ENCODE measurements around the gene CAMK4. TPM values are rescaled to one million over a fixed set of nuclear protein-coding genes. Genes with fewer than 3 reads are reported as not detected.
"Not testable (repeated sequence)": the region's sequence is repeated elsewhere in the genome, so short reads cannot be mapped to it uniquely, and the experiment has no call there.

The CAMK4 gene
- polyA plus RNA-seq, 3 donors from 2014 or later, result 0.86 to 4.5 (median 1.8) TPM

GRCh38 chr5:111398013-111398412, 173.8 kb downstream of the CAMK4 start:
- H3K36me3 Mint-ChIP-seq, result no peaks in the 10 kb centered on the region

GRCh38 chr5:111399113-111399512, 174.9 kb downstream of the CAMK4 start:
- peaks cover 0 to 6% (median 0%) of the 10 kb centered on the region in 6 donors for H3K9me3 Mint-ChIP-seq
- no peak for DNase-seq
- no peak overlapping the region for H3K27ac Mint-ChIP-seq
- H3K4me1 Mint-ChIP-seq, result no peaks in the 10 kb centered on the region
- peaks cover 0 to 2% (median 0%) of the 10 kb centered on the region in 3 donors for H3K27me3 Mint-ChIP-seq (ENCODE audit: low read depth in 3 of 3)
- H3K4me3 Mint-ChIP-seq, result no peak overlapping the region
- no peaks in the 10 kb centered on the region for H3K36me3 Mint-ChIP-seq

More at GRCh38 chr5:111398013-111398412, 173.8 kb downstream of the CAMK4 start:
- Mint-ChIP-seq H3K9me3 (peaks cover 0 to 6% (median 0%) of the 10 kb centered on the region in 6 donors), H3K4me1 (no peaks in the 10 kb centered on the region), H3K27ac (no peak overlapping the region), H3K27me3 (ENCODE audit: low read depth in 3 of 3) (peaks cover 0 to 2% (median 0%) of the 10 kb centered on the region in 3 donors), H3K4me3 (no peak overlapping the region)
- no peak for DNase-seq

GRCh38 chr5:111401906-111402305, 177.7 kb downstream of the CAMK4 start:
- H3K27me3 Mint-ChIP-seq (ENCODE audit: low read depth in 3 of 3), result peaks cover 0 to 8% (median 0%) of the 10 kb centered on the region in 3 donors
- no peaks in the 10 kb centered on the region for H3K36me3 Mint-ChIP-seq
- H3K9me3 Mint-ChIP-seq, result peaks cover 0 to 8% (median 0%) of the 10 kb centered on the region in 6 donors
- no peak for DNase-seq
- no peak overlapping the region for H3K4me3 Mint-ChIP-seq
- H3K4me1 Mint-ChIP-seq, result no peaks in the 10 kb centered on the region
- H3K27ac Mint-ChIP-seq, result no peak overlapping the region

GRCh38 chr5:111404270-111404769, 180.1 kb downstream of the CAMK4 start:
- Mint-ChIP-seq H3K27ac (no peak overlapping the region), H3K9me3 (peaks cover 0 to 5% (median 0%) of the 10 kb centered on the region in 6 donors), H3K27me3 (ENCODE audit: low read depth in 3 of 3) (peaks cover 0 to 6% (median 0%) of the 10 kb centered on the region in 3 donors), H3K36me3 (no peaks in the 10 kb centered on the region), H3K4me3 (no peak overlapping the region), H3K4me1 (no peaks in the 10 kb centered on the region)
- DNase-seq, result no peak

GRCh38 chr5:111407562-111407961, 183.4 kb downstream of the CAMK4 start:
- DNase-seq, result no peak
- Mint-ChIP-seq H3K36me3 (no peaks in the 10 kb centered on the region), H3K4me3 (no peak overlapping the region), H3K4me1 (no peaks in the 10 kb centered on the region), H3K27ac (no peak overlapping the region), H3K9me3 (peaks cover 0 to 7% (median 0%) of the 10 kb centered on the region in 6 donors), H3K27me3 (ENCODE audit: low read depth in 3 of 3) (peaks cover 0 to 6% (median 2%) of the 10 kb centered on the region in 3 donors)

- no peak overlapping the region for H3K27ac Mint-ChIP-seq
- H3K4me1 Mint-ChIP-seq, result no peaks in the 10 kb centered on the region
- peaks cover 0 to 6% (median 3%) of the 10 kb centered on the region in 3 donors for H3K27me3 Mint-ChIP-seq (ENCODE audit: low read depth in 3 of 3)
- no peak overlapping the region for H3K4me3 Mint-ChIP-seq
- H3K9me3 Mint-ChIP-seq, result peaks cover 0 to 7% (median 0%) of the 10 kb centered on the region in 6 donors
- no peaks in the 10 kb centered on the region for H3K36me3 Mint-ChIP-seq
- no peak for DNase-seq
Measured at GRCh38 chr5:111408817-111409216, 184.6 kb downstream of the CAMK4 start.

- DNase-seq; H3K27ac Mint-ChIP-seq; H3K4me1 Mint-ChIP-seq; H3K9me3 Mint-ChIP-seq; H3K36me3 Mint-ChIP-seq; H3K4me3 Mint-ChIP-seq; H3K27me3 Mint-ChIP-seq (ENCODE audit: low read depth in 3 of 3): not testable (repeated sequence)
Measured at GRCh38 chr5:111409266-111409665, 185.1 kb downstream of the CAMK4 start.

- not testable (repeated sequence) for H3K36me3 Mint-ChIP-seq; H3K9me3 Mint-ChIP-seq; H3K4me1 Mint-ChIP-seq; H3K27ac Mint-ChIP-seq; DNase-seq; H3K4me3 Mint-ChIP-seq; H3K27me3 Mint-ChIP-seq (ENCODE audit: low read depth in 3 of 3)
Measured at GRCh38 chr5:111410067-111410466, 185.9 kb downstream of the CAMK4 start.

- Mint-ChIP-seq H3K27me3 (ENCODE audit: low read depth in 3 of 3) (peaks cover 0 to 3% (median 0%) of the 10 kb centered on the region in 3 donors), H3K4me3 (no peak overlapping the region), H3K36me3 (no peaks in the 10 kb centered on the region), H3K9me3 (peaks cover 0 to 5% (median 0%) of the 10 kb centered on the region in 6 donors), H3K4me1 (no peaks in the 10 kb centered on the region), H3K27ac (no peak overlapping the region)
- no peak for DNase-seq
Measured at GRCh38 chr5:111411301-111411700, 187.1 kb downstream of the CAMK4 start.

- H3K36me3 Mint-ChIP-seq, result no peaks in the 10 kb centered on the region
Measured at GRCh38 chr5:111412593-111412992, 188.4 kb downstream of the CAMK4 start.

GRCh38 chr5:111415053-111415452, 190.9 kb downstream of the CAMK4 start:
- Mint-ChIP-seq H3K27me3 (ENCODE audit: low read depth in 3 of 3) (peaks cover 0 to 3% (median 0%) of the 10 kb centered on the region in 3 donors), H3K4me1 (no peaks in the 10 kb centered on the region), H3K27ac (no peak overlapping the region), H3K9me3 (peaks cover 0 to 1% (median 0%) of the 10 kb centered on the region in 6 donors), H3K36me3 (no peaks in the 10 kb centered on the region), H3K4me3 (no peak overlapping the region)
- no peak for DNase-seq

More at GRCh38 chr5:111412593-111412992, 188.4 kb downstream of the CAMK4 start:
- Mint-ChIP-seq H3K4me3 (no peak overlapping the region), H3K4me1 (no peaks in the 10 kb centered on the region), H3K27me3 (ENCODE audit: low read depth in 3 of 3) (peaks cover 0 to 3% (median 0%) of the 10 kb centered on the region in 3 donors), H3K27ac (no peak overlapping the region), H3K9me3 (peaks cover 0 to 5% (median 0%) of the 10 kb centered on the region in 6 donors)
- no peak for DNase-seq

- no peak for DNase-seq
- H3K4me3 Mint-ChIP-seq, result no peak overlapping the region
- no peaks in the 10 kb centered on the region for H3K4me1 Mint-ChIP-seq
- peaks cover 0 to 3% (median 0%) of the 10 kb centered on the region in 3 donors for H3K36me3 Mint-ChIP-seq
- H3K9me3 Mint-ChIP-seq, result peaks cover 0 to 5% (median 0%) of the 10 kb centered on the region in 6 donors
- peaks cover 0 to 2% (median 0%) of the 10 kb centered on the region in 3 donors for H3K27me3 Mint-ChIP-seq (ENCODE audit: low read depth in 3 of 3)
- H3K27ac Mint-ChIP-seq, result no peak overlapping the region
Measured at GRCh38 chr5:111422245-111422644, 198.1 kb downstream of the CAMK4 start.

GRCh38 chr5:111422747-111423720, 198.8 kb downstream of the CAMK4 start:
- H3K4me1 Mint-ChIP-seq, result no peaks in the 10 kb centered on the region
- H3K9me3 Mint-ChIP-seq, result peaks cover 0 to 6% (median 0%) of the 10 kb centered on the region in 6 donors
- H3K27ac Mint-ChIP-seq, result no peak overlapping the region

GRCh38 chr5:111425205-111425604, 201.0 kb downstream of the CAMK4 start:
- DNase-seq, result no peak
- Mint-ChIP-seq H3K36me3 (peaks cover 0 to 3% (median 0%) of the 10 kb centered on the region in 3 donors), H3K9me3 (peaks cover 0 to 10% (median 0%) of the 10 kb centered on the region in 6 donors), H3K4me1 (no peaks in the 10 kb centered on the region), H3K27me3 (ENCODE audit: low read depth in 3 of 3) (peaks cover 0 to 4% (median 2%) of the 10 kb centered on the region in 3 donors), H3K4me3 (no peak overlapping the region), H3K27ac (no peak overlapping the region)

More at GRCh38 chr5:111422747-111423720, 198.8 kb downstream of the CAMK4 start:
- Mint-ChIP-seq H3K36me3 (peaks cover 0 to 3% (median 0%) of the 10 kb centered on the region in 3 donors), H3K4me3 (no peak overlapping the region), H3K27me3 (ENCODE audit: low read depth in 3 of 3) (peaks cover 0 to 2% (median 0%) of the 10 kb centered on the region in 3 donors)
- no peak for DNase-seq
